Measurements from ENCODE around the gene C20orf141.

GRCh38 chr20:2845607-2846006 is 30.8 kb downstream of the C20orf141 start:
- TF ChIP-seq POLR2A (IDR thresholded peaks at IDR 0.05; ENCODE audit: low read depth, low read length) (no peak), POLR2AphosphoS5 (IDR thresholded peaks at IDR 0.05; ENCODE audit: low read depth, low read length) (no peak)

All from GM12892 (cell line).